Activated gamma-delta T cell treated with anti-CD3 and anti-CD28 coated beads, Interleukin-2, amount 50 U/mL, for 16 hours (primary cell): Measurements from ENCODE around the gene MTMR1.

ENCODE experiments used
- DNase-seq: peaks from one replicate; pipeline ENCODE4 v3.0.0-alpha.2; 2020; ENCODE audit warnings: low read depth

The MTMR1 gene

DNA sequence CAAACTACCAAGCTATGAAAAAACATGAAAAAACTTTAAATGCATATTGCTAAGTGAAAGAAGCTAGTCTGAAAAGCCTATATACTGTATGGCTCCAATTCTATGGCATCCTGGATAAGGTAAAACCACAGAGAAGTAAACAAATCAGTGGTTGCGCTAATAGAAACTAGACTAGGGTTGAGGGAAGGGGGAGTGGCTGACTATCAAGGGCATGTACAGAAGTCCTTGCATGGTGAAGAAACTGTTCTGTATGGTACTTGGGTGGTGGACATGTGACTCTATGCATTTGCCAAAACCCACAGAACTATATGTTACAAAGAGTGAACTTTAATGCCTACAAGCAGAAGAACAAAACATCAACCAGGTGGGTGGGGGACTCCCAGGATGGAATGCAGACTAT lies 96.8 kb downstream of the MTMR1 start:
- DNase-seq = no peak

- DNase-seq = no peak
Measured at GRCh38 chrX:150792949-150793527, 99.8 kb downstream of the MTMR1 start.

DNA sequence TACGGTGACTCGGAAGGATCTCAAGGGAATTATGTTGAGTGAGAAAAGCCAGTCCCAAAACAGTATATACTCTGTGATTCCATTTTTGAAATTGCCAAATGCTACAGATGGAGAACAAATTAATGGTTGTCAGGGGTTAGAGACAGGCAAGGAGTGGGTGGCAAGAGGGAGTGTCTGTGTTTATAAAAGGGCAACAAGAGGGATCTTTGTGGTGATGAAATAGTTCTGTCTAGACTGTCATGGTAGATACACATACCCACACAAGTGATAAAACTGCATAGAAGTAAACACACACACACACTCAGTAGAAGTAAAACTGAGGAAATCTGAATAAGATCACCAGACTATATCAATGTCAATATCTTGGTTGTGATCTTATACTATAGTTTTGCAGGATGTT lies 112.5 kb downstream of the MTMR1 start:
- DNase-seq = no peak

GRCh38 chrX:150806827-150807226 lies 113.6 kb downstream of the MTMR1 start:
- DNase-seq = no peak

GRCh38 chrX:150813922-150814321 lies 120.7 kb downstream of the MTMR1 start:
- no peak for DNase-seq
